ENCODE data around the gene DNAJC13.

The DNAJC13 gene

GRCh38 chr3:132405609-132406299 is 11.5 kb upstream of the DNAJC13 start:
- TF ChIP-seq FOXP2 (optimal IDR thresholded peaks at IDR 0.05; ENCODE audit: borderline replicate concordance, extremely low read depth, extremely low read length, insufficient read depth) (no peak), POLR2AphosphoS5 (IDR thresholded peaks at IDR 0.05; ENCODE audit: low read depth, low read length) (no peak), SIN3A (IDR thresholded peaks at IDR 0.05; ENCODE audit: borderline replicate concordance, insufficient read depth, low read length) (no peak), REST (IDR thresholded peaks at IDR 0.05; ENCODE audit: insufficient read depth in 1 of 2, low read depth in 2 of 2, low read length in 2 of 2) (no peak), TAF1 (IDR thresholded peaks at IDR 0.05; ENCODE audit: borderline replicate concordance, insufficient read depth, low read length) (no peak)

- TF ChIP-seq FOXP2 (optimal IDR thresholded peaks at IDR 0.05; ENCODE audit: borderline replicate concordance, extremely low read depth, extremely low read length, insufficient read depth) = no peak
- TF ChIP-seq SIN3A (IDR thresholded peaks at IDR 0.05; ENCODE audit: borderline replicate concordance, insufficient read depth, low read length) = no peak
- TF ChIP-seq POLR2AphosphoS5 (IDR thresholded peaks at IDR 0.05; ENCODE audit: low read depth, low read length) = no peak
- no peak for TF ChIP-seq REST (IDR thresholded peaks at IDR 0.05; ENCODE audit: insufficient read depth in 1 of 2, low read depth in 2 of 2, low read length in 2 of 2)
- TF ChIP-seq TAF1 (IDR thresholded peaks at IDR 0.05; ENCODE audit: borderline replicate concordance, insufficient read depth, low read length) = no peak
Observed at GRCh38 chr3:132406587-132406986, 10.7 kb upstream of the DNAJC13 start.

GRCh38 chr3:132407025-132407424 is 10.3 kb upstream of the DNAJC13 start:
- TF ChIP-seq TAF1 (IDR thresholded peaks at IDR 0.05; ENCODE audit: borderline replicate concordance, insufficient read depth, low read length) (no peak), POLR2AphosphoS5 (IDR thresholded peaks at IDR 0.05; ENCODE audit: low read depth, low read length) (no peak), SIN3A (IDR thresholded peaks at IDR 0.05; ENCODE audit: borderline replicate concordance, insufficient read depth, low read length) (no peak), REST (IDR thresholded peaks at IDR 0.05; ENCODE audit: insufficient read depth in 1 of 2, low read depth in 2 of 2, low read length in 2 of 2) (no peak), FOXP2 (optimal IDR thresholded peaks at IDR 0.05; ENCODE audit: borderline replicate concordance, extremely low read depth, extremely low read length, insufficient read depth) (no peak)

GRCh38 chr3:132414841-132415240 is 2.5 kb upstream of the DNAJC13 start:
- no peak for TF ChIP-seq TAF1 (IDR thresholded peaks at IDR 0.05; ENCODE audit: borderline replicate concordance, insufficient read depth, low read length)

GRCh38 chr3:132416161-132416560 is 1.1 kb upstream of the DNAJC13 start:
- TF ChIP-seq POLR2AphosphoS5 (IDR thresholded peaks at IDR 0.05; ENCODE audit: low read depth, low read length) = no peak
- no peak for TF ChIP-seq SIN3A (IDR thresholded peaks at IDR 0.05; ENCODE audit: borderline replicate concordance, insufficient read depth, low read length)
- TF ChIP-seq FOXP2 (optimal IDR thresholded peaks at IDR 0.05; ENCODE audit: borderline replicate concordance, extremely low read depth, extremely low read length, insufficient read depth) = no peak
- TF ChIP-seq TAF1 (IDR thresholded peaks at IDR 0.05; ENCODE audit: borderline replicate concordance, insufficient read depth, low read length) = no peak
- no peak for TF ChIP-seq REST (IDR thresholded peaks at IDR 0.05; ENCODE audit: insufficient read depth in 1 of 2, low read depth in 2 of 2, low read length in 2 of 2)

Measured in PFSK-1 (cell line).